ENCODE measurements around the gene CCDC124. TPM values are rescaled to one million over a fixed set of nuclear protein-coding genes. Genes with fewer than 3 reads are reported as not detected.
"Not testable (repeated sequence)": the region's sequence is repeated elsewhere in the genome, so short reads cannot be mapped to it uniquely, and the experiment has no call there.

The CCDC124 gene, protein sequence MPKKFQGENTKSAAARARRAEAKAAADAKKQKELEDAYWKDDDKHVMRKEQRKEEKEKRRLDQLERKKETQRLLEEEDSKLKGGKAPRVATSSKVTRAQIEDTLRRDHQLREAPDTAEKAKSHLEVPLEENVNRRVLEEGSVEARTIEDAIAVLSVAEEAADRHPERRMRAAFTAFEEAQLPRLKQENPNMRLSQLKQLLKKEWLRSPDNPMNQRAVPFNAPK
- polyA plus RNA-seq (ENCODE audit: insufficient read length in 3 of 3): 10 to 100 TPM; 46.5 to 57.1 (median 52.7) TPM

- DNase-seq (ENCODE audit: low read depth in 3 of 3, low spot score in 2 of 3): peak in 2 of 3 donors; percentile 85 to 88
Measured at GRCh38 chr19:17932485-17933338, at the start of gene CCDC124. Gene CCDC124 (plus strand): TSS chr19:17933015. CDS start chr19:17936421, 3,406 bp downstream.

GRCh38 chr19:17883627-17884410, 49.0 kb upstream of the CCDC124 start:
- no peak for DNase-seq (ENCODE audit: low read depth in 3 of 3, low spot score in 2 of 3)

DNA sequence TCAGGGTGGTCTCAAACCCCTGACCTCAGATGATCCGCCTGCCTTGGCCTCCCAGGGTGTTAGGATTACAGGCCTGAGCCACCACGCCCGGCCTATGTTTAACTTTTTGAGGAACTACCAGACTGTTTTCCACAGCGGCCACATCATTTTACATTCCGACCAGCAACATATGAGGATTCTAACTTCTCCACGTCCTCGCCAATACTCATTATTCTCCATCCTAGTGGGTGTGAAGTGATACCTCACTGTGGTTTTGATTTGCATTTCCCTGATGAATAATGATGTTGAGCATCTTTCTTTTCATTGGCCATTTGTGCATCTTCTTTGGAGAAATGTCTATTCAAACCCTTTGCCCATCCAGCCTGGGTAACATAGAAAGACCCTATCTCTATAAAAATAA, 46.3 kb upstream of the CCDC124 start:
- DNase-seq (ENCODE audit: low read depth in 3 of 3, low spot score in 2 of 3): no peak

DNA sequence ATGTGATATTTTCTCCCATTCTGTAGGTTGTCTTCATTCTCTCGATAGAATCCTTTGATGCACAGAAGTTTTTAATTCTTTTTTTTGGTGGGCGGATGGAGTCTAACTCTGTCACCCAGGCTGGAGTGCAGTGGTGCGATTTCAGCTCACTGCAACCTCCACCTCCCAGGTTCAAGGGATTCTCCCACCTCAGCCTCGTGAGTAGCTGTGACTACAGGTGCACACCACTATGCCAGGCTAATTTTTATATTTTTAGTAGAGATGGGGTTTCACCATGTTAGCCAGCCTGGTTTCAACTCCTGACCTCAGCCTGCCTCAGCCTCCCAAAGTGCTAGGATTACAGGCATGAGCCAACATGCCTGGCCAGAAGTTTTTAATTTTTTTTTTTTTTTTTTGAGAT, 45.6 kb upstream of the CCDC124 start:
- DNase-seq (ENCODE audit: low read depth in 3 of 3, low spot score in 2 of 3): not testable (repeated sequence)

DNA sequence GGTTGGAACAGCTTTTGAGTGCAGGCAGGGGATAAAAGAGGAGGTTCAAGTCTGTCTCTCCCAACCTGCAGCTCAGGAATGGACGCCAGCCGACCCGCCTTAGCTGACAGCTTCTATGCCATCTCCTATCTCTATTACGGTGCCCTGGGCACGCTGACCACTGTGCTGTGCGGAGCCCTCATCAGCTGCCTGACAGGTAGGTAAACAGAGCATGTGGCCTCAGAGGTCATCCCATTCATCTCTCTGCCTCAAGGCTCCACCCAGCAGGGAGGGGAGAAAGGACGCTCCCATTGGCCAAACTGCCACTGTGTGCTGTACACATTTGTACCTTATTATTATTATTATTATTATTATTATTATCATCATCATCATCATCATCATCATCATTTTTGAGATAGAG, 44.6 kb upstream of the CCDC124 start:
- no peak for DNase-seq (ENCODE audit: low read depth in 3 of 3, low spot score in 2 of 3)

DNA sequence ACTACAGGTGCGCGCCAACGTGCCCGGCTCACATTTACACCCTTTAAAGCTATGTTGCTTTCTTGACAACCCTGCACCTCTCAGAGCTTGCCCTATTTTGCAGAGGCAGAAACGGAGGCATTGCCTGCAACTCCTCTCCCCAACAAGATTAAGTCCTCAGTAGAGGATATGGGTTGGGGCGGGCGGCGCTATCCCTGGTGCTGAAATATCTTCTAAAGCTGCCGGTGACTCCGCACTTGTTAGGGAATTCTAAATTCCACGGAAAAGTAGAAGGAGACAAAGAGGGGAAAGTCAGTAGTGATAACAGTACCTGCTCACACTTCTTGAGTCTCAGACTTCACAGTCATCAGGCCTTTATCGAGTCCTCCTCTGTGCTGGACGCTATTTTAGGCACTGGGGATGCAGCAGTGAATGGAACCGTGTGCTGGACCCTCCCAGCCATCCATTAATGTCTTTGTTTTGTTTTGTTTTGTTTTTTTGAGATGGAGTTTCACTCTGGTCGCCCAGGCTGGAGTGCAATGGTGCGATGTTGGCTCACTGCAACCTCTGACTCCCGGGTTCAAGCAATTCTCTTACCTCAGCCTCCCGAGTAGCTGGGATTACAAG, 43.1 kb upstream of the CCDC124 start:
- DNase-seq (ENCODE audit: low read depth in 3 of 3, low spot score in 2 of 3): peak; percentile 23 to 56 (median 29)

- DNase-seq (ENCODE audit: low read depth in 3 of 3, low spot score in 2 of 3): no peak
Measured at GRCh38 chr19:17893766-17894165, 39.0 kb upstream of the CCDC124 start.

GRCh38 chr19:17902701-17903100, 30.1 kb upstream of the CCDC124 start:
- no peak for DNase-seq (ENCODE audit: low read depth in 3 of 3, low spot score in 2 of 3)

GRCh38 chr19:17908244-17908643, 24.6 kb upstream of the CCDC124 start:
- no peak for DNase-seq (ENCODE audit: low read depth in 3 of 3, low spot score in 2 of 3)

GRCh38 chr19:17909003-17909732, 23.6 kb upstream of the CCDC124 start:
- no peak for DNase-seq (ENCODE audit: low read depth in 3 of 3, low spot score in 2 of 3)

DNA sequence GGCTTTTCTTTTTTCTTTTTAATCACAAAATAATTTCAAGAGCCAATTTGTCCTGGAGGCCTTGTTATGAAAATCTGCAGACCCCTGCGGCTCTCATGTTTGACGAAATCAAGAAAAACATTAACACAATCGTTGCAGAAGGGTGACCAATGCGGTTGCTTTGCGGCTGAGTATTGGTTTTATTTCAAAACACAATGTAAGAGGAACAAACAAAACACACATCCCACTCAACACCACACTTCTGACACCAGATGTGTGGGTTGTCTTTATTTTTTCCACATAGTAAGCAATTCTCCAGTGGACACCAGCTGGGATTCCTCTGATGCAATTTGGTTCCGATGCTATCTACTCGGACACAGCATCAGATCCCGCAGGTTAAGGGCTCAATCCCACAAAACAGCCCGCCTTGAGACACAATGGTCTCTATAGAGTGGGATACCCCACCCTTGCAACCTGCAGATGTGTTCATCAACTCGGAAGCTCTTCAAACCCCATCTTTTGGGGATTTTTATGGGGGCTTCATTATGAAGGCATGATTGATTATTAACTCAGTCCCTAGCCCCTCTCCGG, 21.9 kb upstream of the CCDC124 start:
- no peak for DNase-seq (ENCODE audit: low read depth in 3 of 3, low spot score in 2 of 3)

DNA sequence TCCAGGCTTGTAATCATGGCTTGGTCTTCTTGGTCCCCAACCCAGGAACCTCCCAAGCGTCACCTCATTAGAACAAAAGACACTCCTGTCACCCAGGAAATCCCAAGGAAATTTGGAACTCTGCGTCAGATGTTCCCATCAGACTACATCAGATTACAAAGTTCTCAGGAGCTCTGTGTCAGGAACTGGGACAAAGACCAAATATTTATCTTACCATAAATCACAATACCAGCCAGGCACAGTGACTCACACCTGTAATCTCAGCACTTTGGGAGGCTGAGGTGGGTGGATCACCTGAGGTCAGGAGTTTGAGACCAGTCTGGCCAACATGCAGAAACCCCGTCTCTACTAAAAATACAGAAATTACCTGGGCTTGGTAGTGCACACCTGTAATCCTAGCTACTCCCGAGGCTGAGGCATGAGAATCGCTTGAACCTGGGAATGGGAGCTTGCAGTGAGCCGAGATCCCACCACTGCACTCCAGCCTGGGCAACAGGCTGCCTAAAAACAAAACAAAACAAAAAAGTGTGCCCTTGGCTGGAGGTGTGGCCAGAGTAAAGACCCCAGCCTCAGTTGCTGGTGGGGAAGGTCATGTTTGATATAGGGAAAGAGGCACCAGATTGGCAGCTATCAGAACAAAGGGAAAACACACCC, 16.7 kb upstream of the CCDC124 start:
- DNase-seq (ENCODE audit: low read depth in 3 of 3, low spot score in 2 of 3): no peak

DNA sequence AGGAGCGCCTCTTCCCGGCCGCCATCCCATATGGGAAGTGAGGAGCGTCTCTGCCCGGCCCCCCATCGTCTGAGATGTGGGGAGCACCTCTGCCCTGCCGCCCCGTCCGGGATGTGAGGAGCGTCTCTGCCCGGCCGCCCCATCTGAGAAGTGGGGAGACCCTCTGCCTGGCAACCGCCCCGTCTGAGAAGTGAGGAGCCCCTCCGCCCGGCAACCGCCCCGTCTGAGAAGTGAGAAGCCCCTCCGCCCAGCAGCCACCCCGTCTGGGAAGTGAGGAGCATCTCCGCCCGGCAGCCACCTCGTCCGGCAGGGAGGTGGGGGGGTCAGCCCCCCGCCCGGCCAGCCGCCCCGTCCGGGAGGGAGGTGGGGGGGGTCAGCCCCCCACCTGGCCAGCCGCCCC, 14.7 kb upstream of the CCDC124 start:
- not testable (repeated sequence) for DNase-seq (ENCODE audit: low read depth in 3 of 3, low spot score in 2 of 3)

DNA sequence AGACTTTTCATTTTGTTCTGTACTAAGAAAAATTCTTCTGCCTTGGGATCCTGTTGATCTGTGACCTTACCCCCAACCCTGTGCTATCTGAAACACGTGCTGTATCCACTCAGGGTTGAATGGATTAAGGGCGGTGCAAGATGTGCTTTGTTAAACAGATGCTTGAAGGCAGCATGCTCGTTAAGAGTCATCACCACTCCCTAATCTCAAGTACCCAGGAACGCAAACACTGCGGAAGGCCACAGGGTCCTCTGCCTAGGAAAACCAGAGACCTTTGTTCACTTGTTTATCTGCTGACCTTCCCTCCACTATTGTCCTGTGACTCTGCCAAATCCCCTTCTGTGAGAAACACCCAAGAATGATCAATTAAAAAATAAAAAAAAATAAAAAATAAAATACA, 13.7 kb upstream of the CCDC124 start:
- not testable (repeated sequence) for DNase-seq (ENCODE audit: low read depth in 3 of 3, low spot score in 2 of 3)

- DNase-seq (ENCODE audit: low read depth in 3 of 3, low spot score in 2 of 3): no peak
Measured at GRCh38 chr19:17920527-17920926, 12.3 kb upstream of the CCDC124 start.

- DNase-seq (ENCODE audit: low read depth in 3 of 3, low spot score in 2 of 3): no peak
Measured at GRCh38 chr19:17922138-17922537, 10.7 kb upstream of the CCDC124 start.

GRCh38 chr19:17926044-17926443, 6.8 kb upstream of the CCDC124 start:
- DNase-seq (ENCODE audit: low read depth in 3 of 3, low spot score in 2 of 3): no peak

DNA sequence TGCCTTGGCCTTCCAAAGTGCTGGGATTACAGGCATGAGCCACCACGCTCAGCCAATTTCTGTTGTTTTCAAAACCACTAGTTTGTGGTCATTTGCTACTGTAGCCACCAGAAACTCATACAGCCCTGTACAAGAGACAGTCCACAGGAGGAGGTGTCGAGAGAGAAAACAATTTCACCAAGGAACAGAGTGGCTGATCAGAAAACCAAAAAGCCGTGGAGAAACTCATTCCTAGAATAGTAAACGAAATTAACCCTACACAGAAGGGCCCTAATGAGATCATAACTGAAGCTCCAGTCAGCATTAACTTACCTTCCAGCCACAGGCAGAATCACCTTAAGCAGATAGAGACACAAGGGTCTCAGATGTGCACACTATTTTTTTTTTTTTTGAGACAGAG, 3.8 kb upstream of the CCDC124 start:
- DNase-seq (ENCODE audit: low read depth in 3 of 3, low spot score in 2 of 3): no peak

- DNase-seq (ENCODE audit: low read depth in 3 of 3, low spot score in 2 of 3): no peak
Measured at GRCh38 chr19:17931532-17932191, 1.2 kb upstream of the CCDC124 start.
